Activated naive CD8-positive, alpha-beta T cell (primary cell): ENCODE results near the gene CFAP141.
A peak's percentile ranks its signal among the peaks of the same experiment; 100 is the strongest.
"Not testable (repeated sequence)": the region's sequence is repeated elsewhere in the genome, so short reads cannot be mapped to it uniquely, and the experiment has no call there.

Source experiments
- H3K27ac Mint-ChIP-seq: one replicate; pipeline ENCODE4 v1.8.0; 2021; ENCODE audit warnings: mixed read lengths
- H3K27me3 Mint-ChIP-seq: one replicate; pipeline ENCODE4 v1.8.0; 2021; ENCODE audit warnings: mixed read lengths
- H3K36me3 Mint-ChIP-seq: one replicate; pipeline ENCODE4 v1.8.0; 2021; ENCODE audit warnings: mixed read lengths
- H3K4me1 Mint-ChIP-seq: one replicate; pipeline ENCODE4 v1.8.0; 2021; ENCODE audit warnings: low read depth, mixed read lengths
- H3K4me3 Mint-ChIP-seq: one replicate; pipeline ENCODE4 v1.8.0; 2021; ENCODE audit warnings: mild to moderate bottlenecking, mixed read lengths
- H3K9me3 Mint-ChIP-seq: one replicate; pipeline ENCODE4 v1.8.0; 2021; ENCODE audit warnings: low read depth, mixed read lengths

CFAP141 gene

DNA sequence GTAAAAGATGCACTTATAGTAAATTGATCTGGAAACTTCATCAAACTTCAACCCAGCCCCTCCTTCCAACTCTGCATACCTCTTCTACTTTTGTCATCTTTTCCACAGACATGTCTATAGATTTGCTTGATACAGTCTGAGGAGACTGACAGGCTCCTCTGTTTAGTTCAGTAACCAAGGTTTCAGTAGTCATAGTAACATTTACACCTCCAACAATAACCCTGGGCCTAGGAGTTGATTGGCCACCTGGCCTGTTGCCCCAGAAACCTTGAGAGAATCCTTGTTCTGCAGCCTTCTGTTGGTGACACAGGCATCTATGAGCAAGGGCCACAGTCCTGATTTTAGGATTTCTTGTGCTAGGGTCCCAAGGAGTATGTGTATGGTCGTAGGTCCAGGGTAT is at the start of gene CFAP141:
CFAP141 (minus strand) TSS at position 138 of the 400 bp plus-strand sequence; CDS start at position 112, 26 bp downstream.
- peak within 1 kb of the TSS; percentile 40 for H3K4me3 Mint-ChIP-seq
- peaks cover 5% of the 10 kb centered on the region for H3K36me3 Mint-ChIP-seq
- peaks cover 25% of the 10 kb centered on the region for H3K4me1 Mint-ChIP-seq
- no peaks in the 10 kb centered on the region for H3K9me3 Mint-ChIP-seq
- H3K27me3 Mint-ChIP-seq = no peaks in the 10 kb centered on the region
- peak within 1 kb of the TSS; percentile 93 for H3K27ac Mint-ChIP-seq

- no peak overlapping the region for H3K27ac Mint-ChIP-seq
- H3K36me3 Mint-ChIP-seq = peaks cover 10% of the 10 kb centered on the region
- no peak overlapping the region for H3K4me3 Mint-ChIP-seq
- no peaks in the 10 kb centered on the region for H3K27me3 Mint-ChIP-seq
- no peaks in the 10 kb centered on the region for H3K4me1 Mint-ChIP-seq
- H3K9me3 Mint-ChIP-seq = no peaks in the 10 kb centered on the region
Measured at GRCh38 chr1:154253671-154254070, 47.5 kb upstream of the CFAP141 start.

DNA sequence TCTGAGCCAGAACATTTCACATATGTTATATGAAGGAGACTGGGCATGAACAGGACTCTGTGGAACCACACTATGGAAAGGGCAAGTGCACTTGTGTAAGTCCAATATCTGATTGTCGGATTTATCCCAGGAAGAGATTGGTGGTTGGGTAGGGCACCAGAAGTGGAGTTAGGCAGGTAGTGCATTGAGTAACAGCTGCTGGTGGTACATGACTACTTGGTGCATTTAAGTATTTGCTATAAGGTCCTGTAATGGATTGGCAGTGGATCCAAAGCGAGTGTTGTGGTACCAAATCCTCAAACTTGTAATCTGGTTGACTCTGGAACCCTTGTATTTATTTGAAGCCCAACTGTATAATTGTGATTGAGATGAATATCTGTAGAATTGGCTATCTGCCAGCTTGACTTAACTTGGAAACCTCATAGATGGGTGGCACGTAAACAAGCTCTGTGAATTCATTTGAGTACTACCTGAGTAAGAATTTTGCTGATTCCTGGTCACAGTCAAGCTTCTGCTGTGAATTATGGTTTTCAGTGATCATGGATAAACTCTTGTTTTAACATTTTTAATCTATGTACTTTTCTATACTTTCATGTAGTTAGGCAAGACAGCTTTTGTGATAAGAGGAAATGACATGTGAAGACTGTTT is 35.7 kb upstream of the CFAP141 start:
- no peak overlapping the region for H3K4me3 Mint-ChIP-seq
- peak overlapping the region; percentile 70 for H3K27ac Mint-ChIP-seq
- no peaks in the 10 kb centered on the region for H3K27me3 Mint-ChIP-seq
- H3K4me1 Mint-ChIP-seq = peaks cover 39% of the 10 kb centered on the region
- H3K9me3 Mint-ChIP-seq = no peaks in the 10 kb centered on the region
- H3K36me3 Mint-ChIP-seq = peaks cover 22% of the 10 kb centered on the region

GRCh38 chr1:154240294-154240833 is 34.2 kb upstream of the CFAP141 start:
- Mint-ChIP-seq H3K36me3 (peaks cover 22% of the 10 kb centered on the region), H3K4me1 (peaks cover 44% of the 10 kb centered on the region), H3K4me3 (no peak overlapping the region), H3K9me3 (no peaks in the 10 kb centered on the region), H3K27ac (no peak overlapping the region), H3K27me3 (no peaks in the 10 kb centered on the region)

GRCh38 chr1:154239491-154239890 is 33.4 kb upstream of the CFAP141 start:
- peak overlapping the region; percentile 76 for H3K27ac Mint-ChIP-seq

DNA sequence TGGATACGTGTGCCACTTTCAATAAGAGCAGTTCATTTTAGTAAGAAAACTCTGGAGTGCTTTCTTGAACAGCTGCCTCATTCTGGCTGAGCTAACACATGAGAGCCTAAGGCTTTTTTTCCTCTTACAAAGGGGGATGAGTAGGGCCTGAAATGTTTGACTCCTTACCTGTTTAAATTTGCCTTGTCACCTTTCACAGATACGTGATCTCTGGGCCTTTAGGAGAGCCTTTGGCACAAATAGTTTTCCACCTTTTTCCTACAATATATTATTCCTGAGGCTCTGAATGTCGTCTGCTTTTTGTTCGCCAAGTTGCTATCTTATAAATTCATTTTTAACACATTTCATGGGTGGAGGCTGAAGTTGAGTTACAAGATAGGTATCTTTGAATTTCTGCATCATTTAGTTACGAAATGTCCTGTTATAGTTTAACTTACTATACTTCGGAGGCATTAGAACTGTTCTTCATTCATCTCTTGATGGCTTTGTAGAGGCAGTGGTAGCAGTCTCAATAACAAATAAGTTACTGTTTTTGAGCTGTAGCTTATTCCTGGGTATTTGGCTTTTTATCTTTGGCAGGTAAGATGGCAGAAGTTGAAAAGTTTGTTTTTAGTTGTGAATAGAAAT is 31.9 kb upstream of the CFAP141 start:
- Mint-ChIP-seq H3K9me3 (no peaks in the 10 kb centered on the region), H3K27ac (peak overlapping the region; percentile 36), H3K4me3 (no peak overlapping the region)

More at GRCh38 chr1:154239491-154239890, 33.4 kb upstream of the CFAP141 start:
- peaks cover 44% of the 10 kb centered on the region for H3K4me1 Mint-ChIP-seq
- H3K4me3 Mint-ChIP-seq = no peak overlapping the region
- H3K9me3 Mint-ChIP-seq = no peaks in the 10 kb centered on the region
- no peaks in the 10 kb centered on the region for H3K27me3 Mint-ChIP-seq
- peaks cover 22% of the 10 kb centered on the region for H3K36me3 Mint-ChIP-seq

GRCh38 chr1:154237435-154237834 is 31.3 kb upstream of the CFAP141 start:
- no peaks in the 10 kb centered on the region for H3K9me3 Mint-ChIP-seq
- H3K4me1 Mint-ChIP-seq = peaks cover 45% of the 10 kb centered on the region
- H3K36me3 Mint-ChIP-seq = peaks cover 13% of the 10 kb centered on the region
- H3K27me3 Mint-ChIP-seq = no peaks in the 10 kb centered on the region
- peak overlapping the region; percentile 47 for H3K27ac Mint-ChIP-seq
- H3K4me3 Mint-ChIP-seq = no peak overlapping the region

More for the DNA sequence above, 31.9 kb upstream of the CFAP141 start:
- Mint-ChIP-seq H3K27me3 (no peaks in the 10 kb centered on the region), H3K4me1 (peaks cover 45% of the 10 kb centered on the region), H3K36me3 (peaks cover 17% of the 10 kb centered on the region)

DNA sequence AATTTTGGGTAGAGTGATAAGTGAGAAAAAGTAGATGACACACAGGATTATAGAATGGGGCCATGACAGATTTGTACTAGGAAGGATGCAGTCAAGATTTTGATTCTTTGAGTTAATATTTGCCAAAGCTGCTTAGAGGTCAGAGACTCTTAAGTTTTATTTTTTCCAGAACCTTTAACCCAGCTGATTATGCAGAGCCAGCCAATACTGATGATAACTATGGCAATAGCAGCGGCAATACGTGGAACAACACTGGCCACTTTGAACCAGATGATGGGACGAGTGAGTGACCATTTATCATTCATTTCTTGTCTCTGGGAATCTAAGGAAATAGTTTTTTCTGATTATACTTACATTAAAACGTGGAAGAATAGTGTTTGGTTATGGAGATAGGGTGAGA is 30.7 kb upstream of the CFAP141 start:
- Mint-ChIP-seq H3K4me1 (peaks cover 40% of the 10 kb centered on the region), H3K27ac (peak overlapping the region; percentile 10)

GRCh38 chr1:154233127-154233526 is 27.0 kb upstream of the CFAP141 start:
- not testable (repeated sequence) for H3K27ac Mint-ChIP-seq, H3K27me3 Mint-ChIP-seq, H3K36me3 Mint-ChIP-seq, H3K4me3 Mint-ChIP-seq, H3K9me3 Mint-ChIP-seq
- H3K4me1 Mint-ChIP-seq = peaks cover 24% of the 10 kb centered on the region

More for the DNA sequence above, 30.7 kb upstream of the CFAP141 start:
- no peaks in the 10 kb centered on the region for H3K27me3 Mint-ChIP-seq
- no peak overlapping the region for H3K4me3 Mint-ChIP-seq
- no peaks in the 10 kb centered on the region for H3K9me3 Mint-ChIP-seq
- peaks cover 10% of the 10 kb centered on the region for H3K36me3 Mint-ChIP-seq

- H3K9me3 Mint-ChIP-seq, H3K27ac Mint-ChIP-seq, H3K4me3 Mint-ChIP-seq, H3K27me3 Mint-ChIP-seq, H3K36me3 Mint-ChIP-seq: not testable (repeated sequence)
- peaks cover 25% of the 10 kb centered on the region for H3K4me1 Mint-ChIP-seq
Measured at GRCh38 chr1:154231112-154231511, 25.0 kb upstream of the CFAP141 start.

- peaks cover 56% of the 10 kb centered on the region for H3K4me1 Mint-ChIP-seq
- H3K27ac Mint-ChIP-seq = peak overlapping the region; percentile 54
- H3K9me3 Mint-ChIP-seq = no peaks in the 10 kb centered on the region
- no peaks in the 10 kb centered on the region for H3K27me3 Mint-ChIP-seq
- H3K36me3 Mint-ChIP-seq = peaks cover 9% of the 10 kb centered on the region
- no peak overlapping the region for H3K4me3 Mint-ChIP-seq
Measured at GRCh38 chr1:154225370-154225769, 19.2 kb upstream of the CFAP141 start.

GRCh38 chr1:154223621-154224020 is 17.5 kb upstream of the CFAP141 start:
- Mint-ChIP-seq H3K27ac (peak overlapping the region; percentile 95), H3K36me3 (peaks cover 19% of the 10 kb centered on the region), H3K27me3 (no peaks in the 10 kb centered on the region), H3K9me3 (no peaks in the 10 kb centered on the region), H3K4me3 (peak overlapping the region; percentile 98), H3K4me1 (peaks cover 63% of the 10 kb centered on the region)

GRCh38 chr1:154222918-154223317 is 16.8 kb upstream of the CFAP141 start:
- H3K9me3 Mint-ChIP-seq = no peaks in the 10 kb centered on the region
- peaks cover 23% of the 10 kb centered on the region for H3K36me3 Mint-ChIP-seq
- no peaks in the 10 kb centered on the region for H3K27me3 Mint-ChIP-seq
- peak overlapping the region; percentile 98 for H3K4me3 Mint-ChIP-seq
- H3K4me1 Mint-ChIP-seq = peaks cover 68% of the 10 kb centered on the region
- H3K27ac Mint-ChIP-seq = peak overlapping the region; percentile 95

DNA sequence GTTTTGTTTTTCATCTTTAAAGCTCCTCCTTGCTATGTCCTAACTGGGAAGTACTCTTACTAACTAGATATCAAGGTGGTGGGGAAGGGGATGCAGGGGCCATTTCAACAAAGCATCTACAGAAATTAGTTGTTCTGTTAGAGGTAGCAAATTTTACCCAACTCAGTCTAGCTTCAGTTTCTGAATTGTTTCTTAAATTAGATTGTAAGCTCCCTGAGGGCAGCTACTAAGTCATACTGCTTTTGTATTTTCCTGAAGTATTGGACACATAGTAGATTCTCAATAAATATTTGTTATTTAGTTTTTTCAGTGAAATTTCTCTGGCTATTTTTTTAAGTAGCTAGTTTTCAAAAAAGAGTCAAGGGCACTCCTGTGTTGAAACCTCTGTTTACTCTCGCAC is 16.4 kb upstream of the CFAP141 start:
- Mint-ChIP-seq H3K27me3 (no peaks in the 10 kb centered on the region), H3K9me3 (no peaks in the 10 kb centered on the region), H3K4me1 (peaks cover 68% of the 10 kb centered on the region), H3K4me3 (peak overlapping the region; percentile 98), H3K36me3 (peaks cover 23% of the 10 kb centered on the region), H3K27ac (peak overlapping the region; percentile 95)

- H3K4me1 Mint-ChIP-seq = peaks cover 67% of the 10 kb centered on the region
- H3K36me3 Mint-ChIP-seq = peaks cover 20% of the 10 kb centered on the region
- no peaks in the 10 kb centered on the region for H3K27me3 Mint-ChIP-seq
- peak overlapping the region; percentile 98 for H3K4me3 Mint-ChIP-seq
- no peaks in the 10 kb centered on the region for H3K9me3 Mint-ChIP-seq
- H3K27ac Mint-ChIP-seq = peak overlapping the region; percentile 95
Measured at GRCh38 chr1:154221278-154222001, 15.3 kb upstream of the CFAP141 start.
